Lower leg skin (tissue), 3 donors: ENCODE results near the gene TMEM242.
"Not testable (repeated sequence)": the region's sequence is repeated elsewhere in the genome, so short reads cannot be mapped to it uniquely, and the experiment has no call there.

ENCODE experiments used
- POLR2A ChIP-seq, 2 donors: fragments of 450-650 bp; IDR thresholded peaks; one replicate each; pipeline ENCODE4 v1.6.1; 2016 to 2017; ENCODE audit warnings: antibody characterized with exemption in 2 of 2, mild to moderate bottlenecking in 1 of 2, moderate library complexity in 1 of 2
- TF ChIP-seq, protein P1 (sequence below), 3 donors: fragments of 450-650 bp; IDR thresholded peaks; one replicate each; pipeline ENCODE4 v1.5.1; 2016; ENCODE audit warnings: antibody characterized with exemption in 3 of 3, mild to moderate bottlenecking in 3 of 3, moderate library complexity in 2 of 3

- TF ChIP-seq, protein P1, sequence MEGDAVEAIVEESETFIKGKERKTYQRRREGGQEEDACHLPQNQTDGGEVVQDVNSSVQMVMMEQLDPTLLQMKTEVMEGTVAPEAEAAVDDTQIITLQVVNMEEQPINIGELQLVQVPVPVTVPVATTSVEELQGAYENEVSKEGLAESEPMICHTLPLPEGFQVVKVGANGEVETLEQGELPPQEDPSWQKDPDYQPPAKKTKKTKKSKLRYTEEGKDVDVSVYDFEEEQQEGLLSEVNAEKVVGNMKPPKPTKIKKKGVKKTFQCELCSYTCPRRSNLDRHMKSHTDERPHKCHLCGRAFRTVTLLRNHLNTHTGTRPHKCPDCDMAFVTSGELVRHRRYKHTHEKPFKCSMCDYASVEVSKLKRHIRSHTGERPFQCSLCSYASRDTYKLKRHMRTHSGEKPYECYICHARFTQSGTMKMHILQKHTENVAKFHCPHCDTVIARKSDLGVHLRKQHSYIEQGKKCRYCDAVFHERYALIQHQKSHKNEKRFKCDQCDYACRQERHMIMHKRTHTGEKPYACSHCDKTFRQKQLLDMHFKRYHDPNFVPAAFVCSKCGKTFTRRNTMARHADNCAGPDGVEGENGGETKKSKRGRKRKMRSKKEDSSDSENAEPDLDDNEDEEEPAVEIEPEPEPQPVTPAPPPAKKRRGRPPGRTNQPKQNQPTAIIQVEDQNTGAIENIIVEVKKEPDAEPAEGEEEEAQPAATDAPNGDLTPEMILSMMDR (IDR thresholded peaks at IDR 0.05), result not testable (repeated sequence)
- not testable (repeated sequence) for TF ChIP-seq POLR2A (IDR thresholded peaks at IDR 0.05)
Measured at GRCh38 chr6:157337276-157337675, 14.0 kb upstream of the TMEM242 start.
